SK-N-SH (cell line): ENCODE results near the gene PPP2R2B.

Experiments
- GATA2 ChIP-seq: sonication (generic); formaldehyde crosslinking; IDR thresholded peaks from 2 replicates; pipeline ENCODE4 v1.5.0; 2020; ENCODE audit warnings: mild to moderate bottlenecking, missing genetic modification reagents
- RAD21 ChIP-seq: IDR thresholded peaks from 2 replicates; pipeline ENCODE4 v1.6.1; 2012; ENCODE audit warnings: mild to moderate bottlenecking, low read length
- RCOR1 ChIP-seq: fragments of 150-350 bp; IDR thresholded peaks from 2 replicates; pipeline ENCODE4 v1.6.1; 2017; ENCODE audit warnings: antibody characterized with exemption, low read length
- TF ChIP-seq, protein P1 (sequence below): fragments of 200-600 bp; sonication (generic); IDR thresholded peaks from 2 replicates; pipeline ENCODE4 v1.6.1; 2017; ENCODE audit warnings: antibody characterized with exemption, mild to moderate bottlenecking, moderate library complexity

- TF ChIP-seq GATA2 (CRISPR knock-in tag) (peak; percentile 31; the same call in 1 of the 2 replicates), RCOR1 (peak; percentile 65), RAD21 (no peak)
- TF ChIP-seq, protein P1, sequence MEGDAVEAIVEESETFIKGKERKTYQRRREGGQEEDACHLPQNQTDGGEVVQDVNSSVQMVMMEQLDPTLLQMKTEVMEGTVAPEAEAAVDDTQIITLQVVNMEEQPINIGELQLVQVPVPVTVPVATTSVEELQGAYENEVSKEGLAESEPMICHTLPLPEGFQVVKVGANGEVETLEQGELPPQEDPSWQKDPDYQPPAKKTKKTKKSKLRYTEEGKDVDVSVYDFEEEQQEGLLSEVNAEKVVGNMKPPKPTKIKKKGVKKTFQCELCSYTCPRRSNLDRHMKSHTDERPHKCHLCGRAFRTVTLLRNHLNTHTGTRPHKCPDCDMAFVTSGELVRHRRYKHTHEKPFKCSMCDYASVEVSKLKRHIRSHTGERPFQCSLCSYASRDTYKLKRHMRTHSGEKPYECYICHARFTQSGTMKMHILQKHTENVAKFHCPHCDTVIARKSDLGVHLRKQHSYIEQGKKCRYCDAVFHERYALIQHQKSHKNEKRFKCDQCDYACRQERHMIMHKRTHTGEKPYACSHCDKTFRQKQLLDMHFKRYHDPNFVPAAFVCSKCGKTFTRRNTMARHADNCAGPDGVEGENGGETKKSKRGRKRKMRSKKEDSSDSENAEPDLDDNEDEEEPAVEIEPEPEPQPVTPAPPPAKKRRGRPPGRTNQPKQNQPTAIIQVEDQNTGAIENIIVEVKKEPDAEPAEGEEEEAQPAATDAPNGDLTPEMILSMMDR = no peak
Observed at GRCh38 chr5:146909255-146910068, 30.9 kb upstream of the PPP2R2B start.
